VCaP (cell line): Measurements from ENCODE around the gene FPGT.
"Not testable (repeated sequence)": the region's sequence is repeated elsewhere in the genome, so short reads cannot be mapped to it uniquely, and the experiment has no call there.

Experiments
- H3K27ac ChIP-seq: fragments of 450-650 bp; 2 replicates; pipeline ENCODE4 v1.5.1; 2017
- TF ChIP-seq, protein P1 (sequence below): fragments of 450-650 bp; conservative IDR thresholded peaks from 2 replicates; pipeline ENCODE4 v1.5.1; 2017; ENCODE audit warnings: mild to moderate bottlenecking, moderate library complexity

Gene FPGT

DNA sequence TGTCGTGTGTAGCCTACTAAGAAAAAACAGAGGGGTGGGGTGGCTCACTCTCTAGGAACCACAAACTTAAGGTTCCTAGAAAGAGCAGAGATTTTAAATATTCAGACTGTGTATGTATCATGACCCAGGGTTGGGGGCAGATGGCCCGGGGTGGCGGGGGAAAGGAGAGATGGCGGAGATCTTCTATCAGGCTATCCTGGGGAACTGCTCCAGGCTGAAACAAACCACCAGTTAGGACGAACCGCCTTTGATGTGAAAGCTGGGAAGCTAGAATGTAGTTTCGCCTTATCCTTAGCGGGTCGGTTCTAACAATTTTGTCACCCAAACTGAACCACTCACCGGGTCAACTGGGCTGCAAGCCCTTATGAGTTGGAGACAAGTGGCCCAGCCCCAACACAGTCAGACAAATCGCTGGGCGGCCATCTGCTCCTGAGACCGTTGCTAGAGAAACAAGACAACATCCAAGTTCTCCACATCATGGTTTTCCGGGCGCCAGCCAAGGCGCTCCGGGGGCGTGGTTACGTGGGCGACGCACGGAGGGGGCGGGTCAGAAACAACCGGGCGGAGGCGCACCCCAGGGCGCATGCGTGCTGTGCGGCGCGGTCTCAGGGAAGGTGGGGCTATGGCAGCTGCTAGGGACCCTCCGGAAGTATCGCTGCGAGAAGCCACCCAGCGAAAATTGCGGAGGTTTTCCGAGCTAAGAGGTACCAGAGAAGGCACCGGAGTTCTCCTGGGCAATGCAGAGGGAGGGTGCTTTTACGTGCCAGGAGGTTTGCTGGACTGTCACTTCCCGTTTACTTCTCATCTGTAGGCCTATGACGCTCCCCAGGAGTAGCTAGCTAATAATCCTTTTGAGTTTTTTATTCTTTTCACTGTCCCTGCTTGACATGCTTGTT, at the start of gene FPGT, which contains the start of gene LRRIQ3:
TSS of gene FPGT (plus strand) at position 586 of the 896 bp plus-strand sequence. CDS start at position 623, 37 bp downstream.
TSS of gene LRRIQ3 (minus strand) at position 520 of the 896 bp plus-strand sequence. CDS start 14,492 bp downstream, outside the sequence.
- peak within 1 kb of the TSS; percentile 53 for H3K27ac ChIP-seq

GRCh38 chr1:74160046-74160445, 38.0 kb upstream of the FPGT start:
- no peak overlapping the region for H3K27ac ChIP-seq
- TF ChIP-seq, protein P1, sequence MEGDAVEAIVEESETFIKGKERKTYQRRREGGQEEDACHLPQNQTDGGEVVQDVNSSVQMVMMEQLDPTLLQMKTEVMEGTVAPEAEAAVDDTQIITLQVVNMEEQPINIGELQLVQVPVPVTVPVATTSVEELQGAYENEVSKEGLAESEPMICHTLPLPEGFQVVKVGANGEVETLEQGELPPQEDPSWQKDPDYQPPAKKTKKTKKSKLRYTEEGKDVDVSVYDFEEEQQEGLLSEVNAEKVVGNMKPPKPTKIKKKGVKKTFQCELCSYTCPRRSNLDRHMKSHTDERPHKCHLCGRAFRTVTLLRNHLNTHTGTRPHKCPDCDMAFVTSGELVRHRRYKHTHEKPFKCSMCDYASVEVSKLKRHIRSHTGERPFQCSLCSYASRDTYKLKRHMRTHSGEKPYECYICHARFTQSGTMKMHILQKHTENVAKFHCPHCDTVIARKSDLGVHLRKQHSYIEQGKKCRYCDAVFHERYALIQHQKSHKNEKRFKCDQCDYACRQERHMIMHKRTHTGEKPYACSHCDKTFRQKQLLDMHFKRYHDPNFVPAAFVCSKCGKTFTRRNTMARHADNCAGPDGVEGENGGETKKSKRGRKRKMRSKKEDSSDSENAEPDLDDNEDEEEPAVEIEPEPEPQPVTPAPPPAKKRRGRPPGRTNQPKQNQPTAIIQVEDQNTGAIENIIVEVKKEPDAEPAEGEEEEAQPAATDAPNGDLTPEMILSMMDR, result no peak

More for the DNA sequence above, at the start of gene FPGT, which contains the start of gene LRRIQ3:
- TF ChIP-seq, protein P1, result no peak

DNA sequence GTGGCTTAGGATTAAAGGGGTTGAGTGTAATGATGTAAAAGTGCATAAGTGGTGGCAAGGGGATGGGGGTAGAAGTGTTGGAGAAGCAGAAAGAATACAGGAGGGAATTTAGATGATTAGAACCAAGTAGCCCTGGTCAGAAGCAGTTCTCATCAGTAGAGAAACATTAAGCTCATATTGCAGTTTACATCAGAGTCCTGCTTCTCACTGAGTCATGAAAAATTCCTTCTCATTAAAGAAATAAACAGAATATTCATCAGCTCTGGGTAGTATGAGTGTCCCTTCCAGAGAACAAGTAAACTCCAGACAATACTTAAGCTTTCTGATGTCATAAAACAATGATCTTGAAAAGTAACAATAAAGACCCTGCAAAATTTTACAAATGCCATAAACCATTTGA, 36.5 kb upstream of the FPGT start:
- TF ChIP-seq, protein P1, result no peak
- no peak overlapping the region for H3K27ac ChIP-seq

DNA sequence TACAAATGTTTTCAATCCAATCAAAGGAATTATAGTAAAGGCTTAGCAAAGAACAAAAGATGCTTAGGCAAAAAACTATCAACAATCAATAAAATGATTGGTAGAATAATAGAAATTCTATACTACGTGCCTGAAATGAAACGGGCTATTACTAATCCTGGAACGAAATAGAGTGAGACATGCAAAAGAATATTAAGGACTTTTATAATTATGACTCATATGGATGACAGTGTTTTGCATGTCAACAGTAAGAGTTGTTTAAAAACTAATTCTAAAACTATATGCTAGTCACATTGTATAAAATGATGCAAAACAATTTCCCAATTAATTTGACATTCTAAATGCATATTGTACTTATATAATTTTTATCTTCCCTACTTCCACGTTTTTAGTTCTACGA, 35.7 kb upstream of the FPGT start:
- TF ChIP-seq, protein P1, result no peak

DNA sequence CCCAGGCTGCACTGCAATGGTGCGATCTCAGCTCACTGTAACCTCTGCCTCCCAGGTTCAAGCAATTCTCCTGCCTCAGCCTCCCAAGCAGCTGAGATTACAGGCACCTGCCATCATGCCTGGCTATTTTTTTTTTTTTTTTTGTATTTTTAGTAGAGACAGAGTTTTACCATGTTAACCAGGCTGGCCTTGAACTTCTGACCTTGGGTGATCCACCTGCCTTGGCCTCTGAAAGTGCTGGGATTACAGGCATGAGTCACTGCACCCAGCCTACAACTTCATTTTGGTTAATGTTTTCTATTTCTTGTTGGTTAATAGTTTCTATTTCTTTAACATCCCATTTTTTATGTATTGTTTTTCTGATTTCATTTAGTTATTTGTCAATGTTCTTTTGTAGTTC, 23.6 kb upstream of the FPGT start:
- not testable (repeated sequence) for H3K27ac ChIP-seq

More for the DNA sequence above, 35.7 kb upstream of the FPGT start:
- H3K27ac ChIP-seq, result no peak overlapping the region

DNA sequence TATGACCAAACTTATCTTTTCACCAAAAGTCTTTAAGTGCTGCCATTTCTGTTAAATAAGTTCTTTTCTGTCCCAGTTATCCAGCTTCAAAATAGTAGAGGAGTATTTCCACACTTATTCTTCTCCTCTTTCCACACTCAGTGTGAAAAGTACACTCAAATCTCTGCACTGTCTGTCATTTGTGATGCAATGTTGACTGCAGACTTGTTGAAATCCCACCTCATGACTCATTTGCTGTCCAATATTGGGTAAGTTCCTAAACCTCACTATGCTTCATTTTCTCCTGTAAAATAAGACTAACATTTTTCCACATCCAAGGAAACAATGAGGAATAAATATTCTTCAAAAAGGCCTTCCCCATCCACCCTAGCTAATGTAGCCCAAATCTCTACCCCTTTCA, 17.6 kb upstream of the FPGT start:
- H3K27ac ChIP-seq, result no peak overlapping the region
- TF ChIP-seq, protein P1, result no peak

DNA sequence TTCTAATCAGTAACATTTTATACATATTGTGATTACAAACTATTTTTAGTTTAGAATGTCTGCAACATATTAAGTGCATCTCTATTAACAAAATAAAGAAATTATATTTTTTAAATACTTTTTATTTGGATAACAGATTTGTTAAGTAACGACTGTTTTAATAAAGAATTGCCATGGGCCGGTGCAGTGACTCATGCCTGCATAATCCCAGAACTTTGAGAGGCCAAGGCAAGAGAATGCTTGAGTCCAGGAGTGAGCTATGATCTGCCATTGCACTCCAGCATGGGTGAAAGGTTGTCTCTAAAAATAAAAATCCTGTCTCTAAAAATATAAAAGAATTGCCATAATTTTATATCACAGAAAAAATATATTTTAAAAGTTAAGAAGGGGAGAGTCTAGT, 4.1 kb upstream of the FPGT start:
- TF ChIP-seq, protein P1, result no peak
- no peak overlapping the region for H3K27ac ChIP-seq

- TF ChIP-seq, protein P1, result no peak
- H3K27ac ChIP-seq, result no peak overlapping the region
These were observed 2.7 kb upstream of the FPGT start for GRCh38 chr1:74195339-74195738.
